Choroid plexus epithelial cell (primary cell): ENCODE results near the gene CACNA2D3.
"Not testable (repeated sequence)": the region's sequence is repeated elsewhere in the genome, so short reads cannot be mapped to it uniquely, and the experiment has no call there.

Source experiments
- DNase-seq: peaks from one replicate; pipeline ENCODE4 v3.0.0-alpha.2; 2010; ENCODE audit warnings: low read depth
- H3K4me3 ChIP-seq: 2 replicates; pipeline ENCODE4 v1.5.1; 2011; ENCODE audit warnings: low read depth, mild to moderate bottlenecking, control low read depth, low read length, moderate library complexity
- TF ChIP-seq, protein P1 (sequence below): conservative IDR thresholded peaks from 2 replicates; pipeline ENCODE4 v1.5.1; 2011; ENCODE audit warnings: low read depth, mild to moderate bottlenecking, control low read depth, inconsistent platforms, low read length, moderate library complexity

CACNA2D3 gene

DNA sequence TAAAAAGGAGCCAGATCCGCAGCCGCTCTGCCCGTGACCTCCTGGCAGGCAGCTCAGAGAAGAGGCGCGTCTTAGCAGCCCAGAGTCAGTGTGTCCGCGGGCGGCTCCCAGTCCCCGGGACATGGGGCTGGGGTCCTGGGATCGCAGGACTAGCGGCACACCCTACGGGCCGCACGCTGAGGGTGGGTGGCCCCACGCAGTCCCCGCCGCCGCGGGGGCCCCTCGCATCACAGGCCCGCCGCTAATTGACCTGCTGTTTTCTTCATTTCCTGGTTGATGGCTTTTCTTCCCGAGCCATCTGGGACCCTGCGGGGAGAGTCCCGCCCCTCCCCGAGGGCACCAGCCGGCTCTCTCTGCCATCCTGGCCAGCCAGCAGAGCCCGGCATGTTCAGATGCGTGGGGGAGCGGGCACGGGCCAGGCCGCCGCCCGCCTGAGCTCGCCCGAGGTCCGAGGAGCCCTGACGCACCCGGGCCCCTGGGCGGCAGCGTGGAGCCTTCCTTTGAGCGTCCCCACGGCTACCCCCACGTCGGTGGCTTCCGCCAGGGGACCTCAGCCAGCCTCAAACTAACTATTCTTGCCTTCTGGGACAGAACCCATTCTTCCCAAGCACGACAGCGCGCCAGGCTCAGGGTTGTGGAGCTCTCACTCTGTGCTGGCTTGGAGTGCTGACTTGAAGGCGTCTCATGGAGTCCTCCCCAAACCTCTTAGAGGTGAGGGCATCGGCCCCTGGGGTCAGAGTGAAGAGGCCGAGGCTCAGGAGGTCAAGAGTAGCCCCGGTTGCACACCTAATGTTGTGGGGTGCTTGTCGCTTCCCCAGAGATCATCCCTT lies 34.6 kb upstream of the CACNA2D3 start:
- DNase-seq = no peak
- H3K4me3 ChIP-seq = no peak overlapping the region
- TF ChIP-seq, protein P1, sequence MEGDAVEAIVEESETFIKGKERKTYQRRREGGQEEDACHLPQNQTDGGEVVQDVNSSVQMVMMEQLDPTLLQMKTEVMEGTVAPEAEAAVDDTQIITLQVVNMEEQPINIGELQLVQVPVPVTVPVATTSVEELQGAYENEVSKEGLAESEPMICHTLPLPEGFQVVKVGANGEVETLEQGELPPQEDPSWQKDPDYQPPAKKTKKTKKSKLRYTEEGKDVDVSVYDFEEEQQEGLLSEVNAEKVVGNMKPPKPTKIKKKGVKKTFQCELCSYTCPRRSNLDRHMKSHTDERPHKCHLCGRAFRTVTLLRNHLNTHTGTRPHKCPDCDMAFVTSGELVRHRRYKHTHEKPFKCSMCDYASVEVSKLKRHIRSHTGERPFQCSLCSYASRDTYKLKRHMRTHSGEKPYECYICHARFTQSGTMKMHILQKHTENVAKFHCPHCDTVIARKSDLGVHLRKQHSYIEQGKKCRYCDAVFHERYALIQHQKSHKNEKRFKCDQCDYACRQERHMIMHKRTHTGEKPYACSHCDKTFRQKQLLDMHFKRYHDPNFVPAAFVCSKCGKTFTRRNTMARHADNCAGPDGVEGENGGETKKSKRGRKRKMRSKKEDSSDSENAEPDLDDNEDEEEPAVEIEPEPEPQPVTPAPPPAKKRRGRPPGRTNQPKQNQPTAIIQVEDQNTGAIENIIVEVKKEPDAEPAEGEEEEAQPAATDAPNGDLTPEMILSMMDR = no peak

DNA sequence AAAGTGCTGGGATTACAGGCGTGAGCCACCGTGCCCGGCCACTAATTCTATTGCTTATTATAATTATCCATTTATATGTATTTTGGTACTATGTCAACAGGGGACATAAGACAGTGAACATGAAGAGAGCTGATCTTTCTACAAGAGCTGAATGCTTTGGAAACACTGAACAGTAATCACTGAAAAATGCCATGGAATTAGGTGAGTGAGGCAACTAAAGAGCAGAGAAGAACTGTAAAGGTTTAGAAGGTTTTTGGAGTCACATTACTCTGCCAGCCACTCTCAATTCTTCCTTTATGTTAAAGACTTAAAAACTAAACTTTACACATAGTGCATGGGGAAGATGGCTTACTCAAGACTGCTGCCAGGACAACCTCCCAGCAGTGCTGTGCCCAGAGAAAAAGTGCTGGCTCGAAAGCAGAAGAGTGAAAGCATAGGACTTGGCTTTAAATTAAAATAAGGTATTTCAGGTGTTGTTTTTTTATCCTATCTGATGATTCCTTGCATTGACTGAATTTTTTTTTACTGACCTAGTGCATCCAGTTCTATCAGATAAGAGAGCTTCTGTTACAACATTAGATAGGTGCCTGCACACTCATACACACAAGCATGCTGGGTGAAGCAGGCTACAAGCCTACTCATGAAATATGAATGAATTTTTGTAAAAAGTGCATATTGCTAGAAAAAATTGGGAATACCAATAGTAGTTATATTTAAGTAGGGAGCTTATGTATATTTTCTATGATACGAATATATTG lies 28.7 kb upstream of the CACNA2D3 start:
- TF ChIP-seq, protein P1 = no peak
- no peak for DNase-seq
- H3K4me3 ChIP-seq = no peak overlapping the region

DNA sequence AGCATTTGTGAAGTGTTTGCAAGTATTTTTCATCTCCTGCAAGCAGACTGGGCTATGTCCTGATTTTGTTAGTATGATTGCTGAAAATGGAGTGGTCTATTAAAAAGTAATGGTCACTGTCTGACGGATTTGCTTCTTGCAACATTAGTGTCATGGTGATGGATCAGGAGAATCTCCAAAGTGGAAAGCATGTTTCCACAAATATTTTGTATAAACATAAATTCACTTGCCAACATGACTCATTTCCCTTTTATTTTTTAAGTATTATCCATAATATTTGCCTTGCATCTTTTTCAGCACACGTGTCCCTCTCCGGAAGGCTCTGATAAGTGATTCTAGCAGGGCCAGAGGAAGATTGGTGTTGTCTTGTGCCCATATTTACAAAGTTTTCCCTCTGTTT lies 27.4 kb upstream of the CACNA2D3 start:
- TF ChIP-seq, protein P1 = no peak
- no peak for DNase-seq
- H3K4me3 ChIP-seq = no peak overlapping the region

DNA sequence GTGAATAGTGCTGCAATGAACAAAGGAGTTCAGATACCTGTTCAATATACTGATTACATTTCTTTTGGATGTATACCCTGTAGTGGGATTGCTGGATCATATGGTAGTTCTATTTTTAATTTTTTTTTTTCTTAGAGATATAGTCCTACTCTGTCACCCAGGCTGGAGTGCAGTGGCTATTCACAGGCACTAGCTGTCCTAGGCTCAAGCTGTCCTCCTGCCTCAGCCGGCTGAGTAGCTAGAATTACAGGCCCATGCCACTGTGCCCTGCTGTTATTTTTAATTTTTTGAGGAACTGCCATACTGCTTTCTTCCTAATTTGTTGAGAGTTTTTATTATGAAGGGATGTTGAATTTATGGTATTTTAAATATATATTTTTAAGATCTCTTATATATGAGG lies 23.0 kb upstream of the CACNA2D3 start:
- no peak overlapping the region for H3K4me3 ChIP-seq
- DNase-seq = no peak
- TF ChIP-seq, protein P1 = no peak

DNA sequence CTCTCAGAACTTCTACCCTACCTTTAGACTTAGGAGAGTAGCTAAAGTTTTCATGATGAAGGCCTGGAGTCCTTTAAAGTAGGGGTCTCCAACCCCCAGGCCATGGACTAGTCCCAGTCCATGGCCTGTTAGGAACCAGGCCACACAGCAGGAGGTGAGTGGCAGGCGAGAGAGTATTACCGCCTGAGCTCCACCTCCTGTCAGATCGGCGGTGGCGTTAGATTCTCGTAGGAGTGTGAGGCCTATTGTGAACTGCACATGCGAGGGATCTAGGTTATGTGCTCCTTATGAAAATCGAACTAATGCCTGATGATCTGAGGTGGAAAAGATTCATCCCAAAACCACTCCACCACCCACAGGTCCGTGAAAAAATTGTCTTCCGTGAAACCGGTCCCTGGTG lies 18.3 kb upstream of the CACNA2D3 start:
- no peak for DNase-seq
- TF ChIP-seq, protein P1 = no peak
- H3K4me3 ChIP-seq = no peak overlapping the region

DNA sequence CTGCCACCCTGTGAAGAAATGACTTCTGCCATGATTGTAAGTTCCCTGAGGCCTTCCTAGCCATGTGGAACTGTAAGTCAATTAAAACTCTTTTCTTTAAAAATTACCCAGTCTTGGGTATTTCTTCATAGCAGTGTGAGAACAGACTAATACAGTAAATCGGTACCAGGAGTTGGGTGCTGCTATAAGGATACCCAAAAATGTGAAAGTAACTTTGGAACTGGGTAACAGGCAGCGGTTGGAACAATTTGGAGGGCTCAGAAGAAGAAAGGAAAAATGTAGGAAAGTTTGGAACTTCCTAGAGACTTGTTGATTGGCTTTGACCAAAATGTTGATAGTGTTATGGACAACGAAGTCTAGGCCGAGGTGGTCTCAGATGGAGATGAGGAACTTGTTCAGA lies 6.2 kb upstream of the CACNA2D3 start:
- H3K4me3 ChIP-seq, DNase-seq: not testable (repeated sequence)

DNA sequence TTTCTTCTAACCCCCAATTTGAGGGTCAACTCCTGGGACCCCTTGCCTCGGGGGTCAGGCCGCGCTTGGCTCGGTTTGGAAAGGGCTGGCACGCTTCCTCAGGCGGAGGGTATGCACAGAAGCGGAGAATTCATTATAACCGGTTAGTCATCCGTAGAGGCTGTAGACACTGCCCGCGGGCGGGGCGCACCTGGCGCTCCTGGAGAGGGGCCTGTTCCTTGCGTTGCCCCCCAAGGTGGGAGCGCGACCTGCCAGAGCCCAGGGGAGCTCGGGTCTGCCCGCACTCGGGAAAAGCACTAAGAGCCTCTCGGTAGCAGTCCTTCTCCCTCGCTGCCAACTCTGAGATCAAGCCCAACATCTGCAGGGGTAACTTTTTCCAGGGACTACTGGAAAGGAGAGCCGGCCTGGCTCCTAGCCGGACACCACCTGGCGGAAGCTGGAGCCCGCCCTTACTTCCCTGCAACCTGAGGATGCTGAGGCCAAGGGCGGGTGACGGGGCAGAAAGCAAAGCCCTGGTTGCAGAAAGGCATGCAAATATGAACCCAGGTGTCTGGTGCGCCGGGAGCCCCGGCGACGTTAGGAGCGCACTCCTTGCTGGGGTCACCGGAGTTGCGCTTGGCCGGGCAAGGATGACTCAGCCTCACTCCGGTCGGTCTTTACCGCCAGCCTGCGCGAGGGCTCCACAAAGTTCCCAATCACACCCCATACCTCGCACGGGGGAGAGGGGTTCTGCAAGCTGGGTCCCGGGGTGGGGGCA lies 1.5 kb upstream of the CACNA2D3 start:
- TF ChIP-seq, protein P1 = no peak
- H3K4me3 ChIP-seq = no peak overlapping the region

More for the DNA sequence above, 1.5 kb upstream of the CACNA2D3 start:
- DNase-seq = peak; percentile 4
